Smooth muscle cell (in vitro differentiated cells): Measurements from ENCODE around the gene ALG12. TPM values are rescaled to one million over a fixed set of nuclear protein-coding genes. Genes with fewer than 3 reads are reported as not detected.

Experiments used
- DNase-seq: peaks from one replicate; lab custom pipeline; 2025; ENCODE audit not compliant: unreplicated experiment; lab: John Stamatoyannopoulos, UW
- H2AFZ ChIP-seq: fragments of 200-600 bp; sonication (generic); 2 replicates; pipeline ENCODE4 v1.6.0; 2016; ENCODE audit warnings: antibody characterized with exemption, low read depth, mild to moderate bottlenecking
- H3F3A ChIP-seq: fragments of 200-600 bp; sonication (generic); 2 replicates; pipeline ENCODE4 v1.6.0; 2017; ENCODE audit warnings: antibody characterized with exemption, low read depth
- H3K27ac ChIP-seq: fragments of 200-600 bp; sonication (generic); 2 replicates; pipeline ENCODE4 v1.5.1; 2016; ENCODE audit warnings: low read depth, mild to moderate bottlenecking
- H3K27me3 ChIP-seq: fragments of 200-600 bp; sonication (generic); 2 replicates; pipeline ENCODE4 v1.6.1; 2016; ENCODE audit warnings: low read depth, mild to moderate bottlenecking
- H3K36me3 ChIP-seq: fragments of 200-600 bp; sonication (generic); 2 replicates; pipeline ENCODE4 v1.5.1; 2016; ENCODE audit warnings: low read depth
- H3K4me1 ChIP-seq: fragments of 200-600 bp; sonication (generic); 2 replicates; pipeline ENCODE4 v1.5.1; 2016; ENCODE audit warnings: low read depth
- H3K4me2 ChIP-seq: fragments of 200-600 bp; sonication (generic); 2 replicates; pipeline ENCODE4 v1.6.0; 2016; ENCODE audit warnings: mild to moderate bottlenecking
- H3K4me3 ChIP-seq: fragments of 200-600 bp; sonication (generic); 2 replicates; pipeline ENCODE4 v1.5.1; 2016; ENCODE audit warnings: mild to moderate bottlenecking
- H3K79me2 ChIP-seq: fragments of 200-600 bp; sonication (generic); 2 replicates; pipeline ENCODE4 v1.6.0; 2016; ENCODE audit warnings: low read depth, mild to moderate bottlenecking
- H3K9ac ChIP-seq: fragments of 200-600 bp; sonication (generic); 2 replicates; pipeline ENCODE4 v1.6.0; 2016; ENCODE audit warnings: low read depth
- H3K9me3 ChIP-seq: fragments of 200-600 bp; sonication (generic); replicated peaks from 2 replicates; pipeline ENCODE4 v1.5.1; 2016; ENCODE audit warnings: low read depth
- H4K20me1 ChIP-seq: fragments of 200-600 bp; sonication (generic); 2 replicates; pipeline ENCODE4 v1.6.0; 2016; ENCODE audit warnings: low read depth
- CTCF ChIP-seq: fragments of 200-600 bp; sonication (generic); IDR thresholded peaks from 2 replicates; pipeline ENCODE4 v1.5.1; 2017; ENCODE audit warnings: borderline replicate concordance, mild to moderate bottlenecking, antibody characterized with exemption; ENCODE audit not compliant: insufficient read depth, poor library complexity, severe bottlenecking
- WGBS: methylation state at CpG from one replicate; pipeline ENCODE4 v1.1.7; 2016; ENCODE audit warnings: low lambda C conversion rate; 5-methylcytosine and 5-hydroxymethylcytosine counted together
- polyA plus RNA-seq: library from polyadenylated mRNA; unstranded; fragments of >200 nt; fragmentation: Nextera tagmentation; extraction: Ambion mirVana; gene quantifications from 2 replicates; pipeline ENCODE4 v1.2.1, GENCODE V29; 2016
- total RNA-seq: library from RNA; depleted of rRNA; stranded (reverse); fragments of >200 nt; gene quantifications from 2 replicates; pipeline ENCODE4 v1.2.3, GENCODE V29; 2014

Gene ALG12
- total and polyA plus RNA-seq, 2 experiments from 2014 or later = 13.9 to 42.7 TPM

DNA sequence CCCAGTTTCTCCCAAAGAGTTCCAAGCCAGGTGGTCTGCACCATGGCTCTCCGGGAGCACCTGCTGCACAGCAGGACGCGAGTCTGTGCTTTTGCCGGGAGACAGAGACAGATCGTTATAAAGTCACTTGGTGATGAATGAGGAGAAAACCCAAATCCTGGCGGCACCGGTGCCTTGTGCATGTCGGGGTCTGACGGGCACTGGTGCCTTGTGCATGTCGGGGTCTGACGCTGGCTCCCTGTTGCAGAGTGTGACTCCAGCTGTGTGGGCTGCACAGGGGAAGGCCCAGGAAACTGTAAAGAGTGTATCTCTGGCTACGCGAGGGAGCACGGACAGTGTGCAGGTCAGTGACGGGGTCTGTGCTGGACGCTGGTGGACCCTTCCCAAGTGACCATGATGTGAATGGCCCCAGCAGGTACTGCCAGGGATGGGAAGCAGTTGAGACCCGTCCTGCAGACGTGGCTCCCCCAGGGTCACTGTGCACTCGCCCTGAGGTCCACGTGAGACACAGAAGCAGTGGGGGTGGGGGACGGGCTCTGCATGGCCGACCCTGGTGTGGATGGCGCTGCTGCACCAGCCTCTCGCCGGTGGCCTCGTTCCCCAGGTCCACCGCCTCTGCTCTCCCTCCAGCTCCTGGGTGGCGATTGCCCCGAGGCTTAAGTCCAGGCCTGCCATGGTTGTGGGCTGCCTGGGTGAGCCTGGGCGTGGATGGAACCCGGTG lies 6.0 kb upstream of the ALG12 start:
- H3K4me1 ChIP-seq = no peaks in the 10 kb centered on the region
- DNase-seq = no peak
- no peak overlapping the region for H2AFZ ChIP-seq
- no peak for TF ChIP-seq CTCF
- 97% methylated on average over 31 of the region's 31 CpGs for WGBS
- H3K9me3 ChIP-seq = no peaks in the 10 kb centered on the region
- H3K36me3 ChIP-seq = no peaks in the 10 kb centered on the region
- no peaks in the 10 kb centered on the region for H4K20me1 ChIP-seq
- no peak overlapping the region for H3K4me3 ChIP-seq
- no peaks in the 10 kb centered on the region for H3F3A ChIP-seq
- no peak overlapping the region for H3K27ac ChIP-seq
- no peaks in the 10 kb centered on the region for H3K79me2 ChIP-seq
- no peak overlapping the region for H3K9ac ChIP-seq
- H3K27me3 ChIP-seq = no peaks in the 10 kb centered on the region
- no peak overlapping the region for H3K4me2 ChIP-seq

DNA sequence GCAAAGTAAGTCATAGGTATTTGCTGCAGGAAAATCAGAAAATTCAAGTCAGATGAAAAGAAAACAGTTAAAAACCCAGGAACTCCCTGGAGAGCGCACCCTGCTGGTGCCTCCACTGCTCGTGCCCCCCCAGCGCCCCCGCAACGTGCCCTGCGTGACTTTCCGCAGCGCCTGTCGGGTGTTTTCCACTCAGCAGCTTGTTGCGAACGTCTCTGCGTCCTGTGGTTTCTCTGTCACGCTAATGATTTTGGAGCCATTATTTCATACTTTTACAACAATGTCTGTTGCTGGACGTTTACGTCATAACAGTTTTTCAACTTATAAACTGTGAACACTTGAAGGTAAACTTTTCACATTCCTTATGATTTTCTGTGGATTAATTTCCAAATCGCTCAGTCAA lies 5.2 kb upstream of the ALG12 start:
- no peak for DNase-seq
- Histone ChIP-seq H3K9me3 (no peaks in the 10 kb centered on the region), H3K4me3 (no peak overlapping the region), H3K9ac (no peak overlapping the region), H3K36me3 (no peaks in the 10 kb centered on the region), H3K4me2 (no peak overlapping the region), H4K20me1 (no peaks in the 10 kb centered on the region), H2AFZ (no peak overlapping the region), H3K79me2 (no peaks in the 10 kb centered on the region), H3F3A (no peaks in the 10 kb centered on the region), H3K4me1 (peaks cover 4% of the 10 kb centered on the region), H3K27me3 (no peaks in the 10 kb centered on the region), H3K27ac (no peak overlapping the region)
- peak; percentile 14 for TF ChIP-seq CTCF
- 86% methylated on average over 16 of the region's 16 CpGs for WGBS

GRCh38 chr22:49922926-49923325 lies 4.7 kb upstream of the ALG12 start:
- Histone ChIP-seq H3K4me1 (peaks cover 4% of the 10 kb centered on the region), H3K36me3 (no peaks in the 10 kb centered on the region), H3K4me3 (no peak overlapping the region), H2AFZ (no peak overlapping the region), H3K27ac (no peak overlapping the region), H4K20me1 (no peaks in the 10 kb centered on the region), H3K79me2 (no peaks in the 10 kb centered on the region), H3K4me2 (no peak overlapping the region), H3F3A (no peaks in the 10 kb centered on the region), H3K27me3 (no peaks in the 10 kb centered on the region), H3K9ac (no peak overlapping the region), H3K9me3 (no peaks in the 10 kb centered on the region)
- WGBS = over 99% methylated on average over 19 of the region's 25 CpGs
- no peak for DNase-seq
- no peak for TF ChIP-seq CTCF

DNA sequence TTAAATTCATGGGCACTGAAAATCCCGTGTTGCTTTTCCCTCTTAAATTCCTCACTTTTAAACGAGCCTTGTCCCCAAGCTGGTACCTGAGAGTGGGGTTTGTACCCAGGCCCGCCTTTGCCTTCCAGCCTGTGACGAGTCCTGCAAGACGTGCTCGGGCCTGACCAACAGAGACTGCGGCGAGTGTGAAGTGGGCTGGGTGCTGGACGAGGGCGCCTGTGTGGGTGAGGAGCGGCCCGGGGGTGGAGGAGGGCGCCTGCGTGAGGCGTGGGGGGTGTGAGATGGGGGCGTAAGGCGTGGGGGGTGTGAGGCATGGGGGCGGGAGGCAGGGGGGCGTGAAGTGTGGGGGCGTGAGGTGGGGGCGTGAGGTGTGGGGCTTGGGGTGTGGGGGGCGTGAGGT lies 4.2 kb upstream of the ALG12 start:
- no peak overlapping the region for H3K9ac ChIP-seq

More for the DNA sequence above, 4.2 kb upstream of the ALG12 start:
- WGBS = 91% methylated on average over 18 of the region's 22 CpGs
- H3K27me3 ChIP-seq = no peaks in the 10 kb centered on the region
- no peaks in the 10 kb centered on the region for H3K9me3 ChIP-seq
- H3K4me1 ChIP-seq = peaks cover 4% of the 10 kb centered on the region
- H3K4me3 ChIP-seq = no peak overlapping the region
- H2AFZ ChIP-seq = no peak overlapping the region
- H3K4me2 ChIP-seq = no peak overlapping the region
- no peak for DNase-seq
- H3K79me2 ChIP-seq = peaks cover 4% of the 10 kb centered on the region
- H4K20me1 ChIP-seq = no peaks in the 10 kb centered on the region
- no peaks in the 10 kb centered on the region for H3K36me3 ChIP-seq
- no peak for TF ChIP-seq CTCF
- no peak overlapping the region for H3K27ac ChIP-seq
- H3F3A ChIP-seq = no peaks in the 10 kb centered on the region
